Activated T-helper 9 cell treated with anti-CD3 and anti-CD28 coated beads, Interleukin-2, amount 50 U/mL, for 16 hours (primary cell): ENCODE data around the gene BEND2.
"Not testable (repeated sequence)": the region's sequence is repeated elsewhere in the genome, so short reads cannot be mapped to it uniquely, and the experiment has no call there.

Experiments
- DNase-seq: peaks from one replicate; pipeline ENCODE4 v3.0.0-alpha.2; 2020; ENCODE audit warnings: low read depth

Gene BEND2

DNA sequence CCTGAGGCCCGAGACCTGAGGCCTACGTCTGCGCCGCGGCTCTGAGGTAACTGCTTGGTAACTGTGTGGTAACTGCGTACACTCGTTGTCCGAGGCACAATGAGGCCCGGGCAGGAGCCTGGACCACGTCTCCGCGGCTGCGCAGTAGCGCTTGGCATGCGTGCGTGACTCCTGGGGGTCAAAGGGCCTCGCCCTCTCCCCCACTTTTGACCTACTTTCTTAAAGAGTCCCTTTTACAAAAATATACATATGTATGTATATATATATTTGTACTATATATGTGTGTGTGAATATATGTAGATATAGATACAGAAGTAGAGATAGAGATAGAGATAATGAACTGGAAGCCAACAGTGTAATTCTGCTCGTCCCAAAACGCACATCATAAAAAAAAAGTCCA is at the start of gene BEND2:
TSS of gene BEND2 (minus strand) at position 101 of the 400 bp plus-strand sequence. CDS start 136 bp downstream, outside the sequence.
- DNase-seq = no peak

DNA sequence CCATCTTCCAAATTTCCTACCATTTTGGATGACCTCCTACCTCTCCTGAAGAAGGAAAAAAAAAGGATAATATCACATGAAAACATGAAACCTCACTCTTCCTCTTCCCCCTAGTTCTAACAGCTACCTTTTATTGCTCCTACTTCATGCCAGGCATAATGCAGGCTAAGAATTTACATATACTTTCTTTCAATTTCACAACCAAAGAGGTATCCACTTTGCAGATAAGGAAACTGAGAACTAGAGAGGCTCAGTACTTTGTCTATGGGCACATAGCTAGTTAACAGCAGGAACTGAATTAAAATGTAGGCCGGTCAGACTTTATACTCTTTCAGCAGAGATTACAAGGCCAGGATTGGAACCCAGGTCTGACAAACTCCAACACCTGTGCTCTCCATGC is 34.4 kb upstream of the BEND2 start:
- DNase-seq = no peak

DNA sequence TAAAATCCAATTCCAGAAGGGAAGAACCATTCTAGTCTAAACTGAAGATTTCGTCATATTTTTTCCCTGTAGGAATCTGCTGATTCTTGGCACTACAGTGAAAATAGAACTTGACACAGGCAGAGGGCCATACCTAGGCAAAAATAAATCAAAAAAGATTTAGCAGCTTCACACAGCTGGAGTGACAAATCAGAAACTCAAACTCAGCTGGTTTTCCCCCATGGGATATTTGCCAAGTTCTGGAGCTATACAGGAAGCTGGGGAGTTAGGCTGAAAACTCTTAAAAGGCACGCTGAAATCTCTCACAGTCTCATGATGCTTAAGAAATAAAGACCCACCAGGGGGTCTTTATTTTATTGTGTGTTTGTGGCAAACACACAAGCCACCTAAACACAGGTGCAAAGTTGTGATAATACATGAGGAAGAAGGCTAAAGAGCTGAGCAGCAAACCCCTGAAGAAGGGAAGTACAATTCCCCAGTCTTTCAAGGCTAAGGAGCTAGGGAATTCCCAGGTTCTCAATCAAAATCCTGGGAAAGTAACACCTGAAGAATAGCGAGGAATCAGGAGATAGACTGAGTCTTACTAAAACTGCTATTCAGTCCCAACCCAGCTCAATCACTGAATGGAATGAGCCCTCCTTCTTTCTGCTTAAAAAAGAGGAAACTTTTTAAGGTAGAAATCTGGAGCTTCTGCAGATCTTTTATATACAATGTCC is 32.1 kb upstream of the BEND2 start:
- no peak for DNase-seq

GRCh38 chrX:18229646-18230045 is 9.0 kb upstream of the BEND2 start:
- DNase-seq = not testable (repeated sequence)

DNA sequence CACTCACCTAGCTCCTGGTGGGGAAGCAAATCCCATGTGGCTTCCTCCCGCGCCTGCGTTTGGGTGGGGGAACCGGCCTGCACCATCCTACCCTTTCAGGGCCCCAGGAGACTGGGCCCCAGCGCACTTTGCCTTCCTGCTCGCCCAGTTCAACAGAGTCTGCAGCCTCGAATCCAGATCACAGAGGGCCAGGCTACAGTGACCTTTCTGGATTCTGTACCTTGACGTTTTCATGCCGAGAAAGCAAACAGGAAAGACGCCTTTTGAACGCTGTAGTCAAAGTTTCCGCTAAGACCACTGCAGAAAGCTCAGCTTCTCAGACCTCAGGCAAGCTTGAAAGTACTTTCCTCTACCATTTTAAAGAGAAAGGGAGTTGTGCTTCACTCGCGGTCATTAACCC is 7.4 kb upstream of the BEND2 start:
- DNase-seq = no peak

DNA sequence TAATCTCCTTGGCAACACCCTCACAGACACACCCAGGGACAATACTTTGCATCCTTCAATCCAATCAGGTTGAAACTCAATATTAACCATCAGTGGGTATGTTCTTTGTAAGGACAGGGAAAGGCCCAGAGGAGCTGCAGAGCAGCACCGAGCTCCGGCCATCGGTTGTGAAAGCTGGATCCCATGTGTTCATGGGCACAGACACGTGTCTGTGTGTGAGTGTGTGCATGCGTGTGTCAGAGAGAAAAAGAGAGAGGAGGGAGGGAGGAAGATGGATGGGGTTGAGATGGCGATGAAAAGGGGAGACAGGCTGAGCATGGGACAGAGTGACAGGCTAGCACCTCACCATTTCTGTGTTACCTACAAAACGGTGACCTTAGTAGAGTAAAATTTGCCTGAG is 6.8 kb upstream of the BEND2 start:
- DNase-seq = no peak

DNA sequence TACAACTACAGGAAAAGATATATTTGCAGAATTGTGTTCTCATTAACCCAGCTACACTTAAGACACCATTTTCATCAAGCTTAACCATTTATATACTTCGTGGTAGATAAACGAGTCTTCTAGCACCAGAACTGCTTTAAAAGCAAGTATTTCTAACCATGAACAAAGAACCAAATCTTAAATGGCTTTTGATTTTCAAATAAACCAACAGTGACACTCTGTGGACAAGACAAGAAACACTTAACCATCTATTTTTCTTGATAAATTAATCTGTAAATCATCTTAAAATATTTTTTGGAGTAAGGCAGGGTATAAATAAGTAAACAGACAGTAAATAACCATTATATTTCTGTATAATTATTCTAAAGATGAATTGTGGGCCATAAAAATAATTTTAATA is 10.2 kb downstream of the BEND2 start:
- DNase-seq = no peak

DNA sequence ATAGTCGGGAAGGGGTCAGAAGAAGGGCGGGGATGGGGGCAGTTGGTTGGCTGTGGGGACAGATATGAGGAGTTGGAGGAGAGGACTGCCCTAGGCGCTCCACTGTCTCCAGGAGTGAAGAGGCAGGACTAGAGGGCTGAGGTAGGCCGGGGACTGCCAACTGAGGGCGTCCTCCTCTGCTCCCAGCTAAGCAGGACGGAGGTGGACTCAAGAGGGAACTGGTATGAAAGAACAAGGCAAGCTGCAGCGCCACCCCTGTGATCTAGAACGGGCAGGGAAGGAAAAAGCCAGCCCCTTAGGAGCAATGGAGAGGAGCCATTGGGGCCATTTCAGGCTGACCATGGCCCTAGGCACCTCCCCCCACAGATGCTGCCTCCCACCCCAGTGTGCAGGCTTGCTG is 14.0 kb downstream of the BEND2 start:
- no peak for DNase-seq

- DNase-seq = no peak
Measured at GRCh38 chrX:18203631-18204030, 17.1 kb downstream of the BEND2 start.

- DNase-seq = no peak
Measured at GRCh38 chrX:18194688-18195087, 26.0 kb downstream of the BEND2 start.

DNA sequence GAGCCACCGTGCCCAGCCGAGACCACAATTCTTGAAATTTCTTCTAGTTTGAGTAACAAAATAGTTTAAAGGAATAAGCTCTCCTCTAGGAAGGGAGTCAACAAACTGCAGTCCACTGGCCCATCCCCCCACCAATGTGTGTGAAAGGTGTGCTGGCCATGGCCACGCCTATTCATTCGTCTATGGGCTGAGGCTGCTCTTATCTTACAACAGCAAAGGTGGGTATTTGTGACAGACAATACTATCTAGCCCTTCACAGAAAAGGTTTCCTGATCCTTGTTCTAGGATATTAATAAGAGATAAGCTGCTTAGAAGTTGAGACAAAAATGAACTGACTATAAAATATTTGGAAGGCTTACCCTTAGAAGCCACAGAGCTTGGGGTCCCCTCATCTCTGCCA is 41.2 kb downstream of the BEND2 start:
- DNase-seq = no peak

DNA sequence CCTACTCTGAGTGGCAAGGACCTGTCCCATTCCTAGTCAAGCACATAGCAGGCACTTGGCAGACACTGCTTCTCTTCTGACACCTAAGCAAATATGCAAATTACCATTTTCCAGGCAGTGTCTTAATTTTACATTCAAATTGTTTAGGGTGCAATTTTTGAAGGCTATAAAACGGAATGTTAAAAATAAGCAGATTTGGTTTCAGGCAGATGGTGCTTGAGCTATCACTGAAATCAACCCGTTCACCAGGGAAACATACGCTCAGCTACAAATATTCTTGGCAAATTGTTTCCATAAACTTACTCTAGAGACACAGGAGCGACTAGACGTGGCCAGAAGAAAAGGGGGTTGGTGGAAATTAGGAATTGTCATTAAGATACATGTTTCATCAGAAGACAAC is 45.7 kb downstream of the BEND2 start:
- no peak for DNase-seq

DNA sequence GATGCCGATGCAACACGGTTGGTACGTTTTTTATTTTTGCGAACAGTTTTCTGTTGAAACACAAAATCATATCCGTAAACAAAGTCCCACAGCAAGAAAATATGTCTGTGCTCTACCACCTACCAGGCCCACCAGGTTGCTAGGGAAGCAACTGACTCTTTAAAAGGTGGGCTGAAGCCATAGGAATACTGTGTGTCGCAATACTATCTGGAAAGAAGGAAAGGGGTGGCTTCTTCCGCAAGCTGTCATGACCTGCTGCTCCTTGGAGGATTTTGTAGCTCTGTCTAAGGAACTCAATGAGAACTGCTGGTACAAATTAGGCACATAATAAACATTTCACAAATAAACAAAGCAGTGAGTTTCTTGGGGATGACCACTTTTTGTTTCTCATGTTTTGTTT is 46.5 kb downstream of the BEND2 start:
- no peak for DNase-seq

GRCh38 chrX:18173494-18174180 is 47.0 kb downstream of the BEND2 start:
- no peak for DNase-seq

GRCh38 chrX:18172970-18173369 is 47.7 kb downstream of the BEND2 start:
- DNase-seq = no peak

DNA sequence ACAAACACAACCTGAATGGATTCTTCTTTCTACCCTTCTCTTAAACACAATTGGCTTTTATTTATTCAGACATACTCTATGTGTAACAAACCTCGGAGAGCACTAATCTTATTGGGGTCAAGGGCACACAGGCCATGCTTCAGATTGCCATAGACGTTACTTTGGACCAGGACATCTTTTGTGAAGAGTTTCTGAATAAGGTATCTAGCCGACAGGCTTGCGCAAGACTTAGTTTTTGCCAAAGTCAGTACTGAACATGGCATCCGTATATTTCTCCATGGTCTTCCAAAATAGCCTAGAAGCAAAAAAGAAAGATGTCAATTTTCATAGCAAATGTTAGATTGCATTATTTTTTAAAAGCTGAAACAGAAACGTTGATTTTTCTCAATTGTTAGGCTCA is 49.8 kb downstream of the BEND2 start:
- DNase-seq = no peak

- DNase-seq = no peak
Measured at GRCh38 chrX:18166068-18166467, 54.6 kb downstream of the BEND2 start.

DNA sequence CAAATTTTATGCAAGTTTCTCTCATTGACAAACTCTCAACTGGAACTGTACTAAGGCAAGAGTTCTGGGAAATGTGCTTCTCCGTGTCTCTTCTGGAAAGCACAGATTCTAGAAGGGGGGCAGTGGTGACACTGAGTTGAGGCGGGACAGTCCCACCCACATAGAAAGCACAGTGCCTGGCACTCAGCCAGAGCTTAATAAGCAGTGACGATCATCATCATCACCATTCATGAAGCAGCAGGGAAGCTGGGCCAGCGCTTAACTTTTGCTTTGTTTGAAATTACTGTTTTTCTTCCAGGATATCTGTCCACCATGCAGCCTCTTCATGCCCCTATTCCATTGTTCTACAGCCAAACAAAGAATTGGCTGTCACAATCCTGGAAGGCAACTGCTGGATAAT is 60.3 kb downstream of the BEND2 start:
- no peak for DNase-seq

DNA sequence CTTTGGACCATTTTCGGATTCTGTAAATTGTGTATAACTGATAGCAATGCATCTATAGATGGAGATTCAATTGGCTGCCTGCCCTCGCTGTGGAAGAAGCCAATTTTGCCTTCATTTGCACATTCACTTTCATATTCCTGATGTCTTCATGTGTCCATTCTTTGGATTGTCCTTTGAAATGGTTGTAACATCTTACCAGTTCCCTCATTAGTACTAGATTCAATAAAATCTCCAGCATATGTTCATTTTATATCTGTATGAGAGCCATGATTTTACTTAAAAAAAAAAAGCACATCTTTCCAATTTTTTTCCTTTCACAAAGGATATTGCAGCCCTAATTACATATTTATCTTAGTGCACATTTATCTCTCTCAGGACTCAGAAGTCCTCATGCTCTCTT is 61.7 kb downstream of the BEND2 start:
- no peak for DNase-seq

- no peak for DNase-seq
Measured at GRCh38 chrX:18151649-18152048, 69.0 kb downstream of the BEND2 start.

GRCh38 chrX:18151157-18151556 is 69.5 kb downstream of the BEND2 start:
- DNase-seq = no peak

DNA sequence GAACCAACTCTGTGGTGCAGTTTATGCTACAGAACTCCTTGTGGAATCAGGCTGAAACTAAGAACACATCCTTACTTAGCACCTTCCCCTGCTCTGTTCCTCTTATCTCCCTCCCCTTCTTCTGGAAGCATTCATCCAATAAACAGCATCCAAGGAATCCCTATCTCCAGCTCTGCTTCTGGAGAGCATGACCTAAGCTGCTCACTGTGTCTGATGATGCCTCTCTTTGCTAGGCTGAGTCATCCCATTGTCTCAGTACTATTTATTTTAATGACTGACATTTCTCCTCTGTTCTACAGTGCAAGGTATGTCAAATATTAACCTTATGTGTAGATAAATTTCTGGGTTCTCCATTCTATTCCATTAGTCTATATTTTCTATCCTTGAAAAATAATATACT is 71.2 kb downstream of the BEND2 start:
- DNase-seq = no peak

- no peak for DNase-seq
Measured at GRCh38 chrX:18146954-18147353, 73.7 kb downstream of the BEND2 start.

DNA sequence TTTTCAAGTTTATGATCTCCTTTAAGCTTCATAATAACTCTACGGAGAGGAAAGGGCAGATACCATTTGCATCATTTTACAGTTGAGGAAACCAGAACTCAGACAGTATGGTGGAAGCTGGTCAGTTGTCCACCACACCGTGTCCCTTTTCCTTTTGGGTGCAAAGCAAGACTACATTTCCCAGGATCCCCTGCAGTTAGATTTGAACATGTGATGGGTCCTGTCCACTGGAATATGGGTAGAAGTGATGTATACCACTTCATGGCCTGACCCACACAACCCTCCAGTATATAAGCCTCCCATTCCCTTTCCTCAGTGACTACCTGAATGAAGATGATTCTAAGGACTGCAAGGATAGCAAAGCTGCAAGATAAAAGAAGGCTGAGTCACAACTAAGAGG is 74.7 kb downstream of the BEND2 start:
- no peak for DNase-seq
